Lower lobe of right lung (tissue), 2 donors: ENCODE data around the gene HSPB9. TPM values are rescaled to one million over a fixed set of nuclear protein-coding genes. Genes with fewer than 3 reads are reported as not detected.
A peak's percentile ranks its signal among the peaks of the same experiment; 100 is the strongest.
"Not testable (repeated sequence)": the region's sequence is repeated elsewhere in the genome, so short reads cannot be mapped to it uniquely, and the experiment has no call there.

Source experiments
- ATAC-seq, 2 donors: fragments of 200-7000 bp; cut with Tn5 transposase; one replicate each; pipeline ENCODE4 v1.9.1; 2020 to 2022; ENCODE audit warnings: mild to moderate bottlenecking in 2 of 2, moderate library complexity in 2 of 2
- DNase-seq: peaks from one replicate; pipeline ENCODE4 v3.0.0-alpha.2; 2020
- H3K27ac ChIP-seq: fragments of 200-600 bp; one replicate; pipeline ENCODE4 v1.8.0; 2022
- H3K27me3 ChIP-seq: fragments of 200-600 bp; one replicate; pipeline ENCODE4 v1.8.0; 2022; ENCODE audit warnings: low read depth
- H3K36me3 ChIP-seq: fragments of 200-600 bp; one replicate; pipeline ENCODE4 v1.8.0; 2022; ENCODE audit warnings: mild to moderate bottlenecking
- H3K4me1 ChIP-seq: fragments of 200-600 bp; one replicate; pipeline ENCODE4 v1.8.0; 2022
- H3K4me3 ChIP-seq: fragments of 200-600 bp; one replicate; pipeline ENCODE4 v1.8.0; 2022; ENCODE audit warnings: mild to moderate bottlenecking
- H3K9me3 ChIP-seq: fragments of 200-600 bp; one replicate; pipeline ENCODE4 v1.8.0; 2022
- CTCF ChIP-seq: fragments of 200-600 bp; IDR thresholded peaks from one replicate; pipeline ENCODE4 v1.8.0; 2022; ENCODE audit warnings: antibody characterized with exemption, mild to moderate bottlenecking
- intact Hi-C: fragments of 100-400 bp; cut with DNase I; formaldehyde crosslinking; loops from one replicate; pipeline ENCODE4 v1.11.0; 2022
- total RNA-seq: library from RNA; stranded (reverse); fragmentation: NEBNext Ultra II Directional; extraction: Animal tissue kit (Norgen Biotek cat#: 25700); gene quantifications from one replicate; pipeline ENCODE4 v1.2.1, GENCODE V29; 2021
- donor health status: DM: no; HTN: yes; CAD: no; lungs with severe emphysema.

The HSPB9 gene
- total RNA-seq, 1 donor from 2014 or later: not detected

DNA sequence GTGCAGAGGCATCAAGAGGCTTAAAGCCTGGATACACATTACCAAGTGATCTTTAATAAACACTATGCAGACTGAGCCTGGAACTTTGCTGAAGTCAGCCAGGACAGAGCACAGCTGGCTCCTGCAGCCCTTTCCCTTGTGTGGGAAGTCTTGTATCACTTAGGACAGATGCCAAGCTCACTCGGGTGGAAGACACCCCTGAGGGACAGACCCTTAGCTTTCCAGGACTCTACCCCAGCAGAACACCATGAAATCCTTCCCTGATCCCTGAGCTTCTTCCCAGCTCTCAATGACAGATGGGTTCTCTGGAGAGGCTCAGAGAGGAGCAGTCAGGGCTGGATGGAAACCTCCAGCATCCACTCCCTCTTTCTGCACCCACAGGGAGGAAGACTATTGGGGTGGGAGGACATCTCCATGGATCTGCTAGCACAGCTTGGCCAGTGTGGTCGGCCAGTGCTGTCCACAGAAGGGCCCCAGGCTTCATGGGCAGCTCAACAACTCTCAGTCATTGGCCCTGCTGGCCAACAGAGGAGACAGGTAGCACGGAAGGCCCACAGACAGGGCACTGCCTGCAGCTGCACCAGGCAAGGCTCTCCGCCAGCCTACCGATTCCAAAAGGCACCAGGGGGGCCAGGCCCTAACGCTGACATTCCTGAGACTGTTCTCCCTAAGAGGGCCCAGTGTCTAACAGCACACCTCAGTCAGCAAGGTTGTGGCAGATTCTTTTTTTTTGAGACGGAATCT is 16.3 kb downstream of the HSPB9 start:
- H3K27me3 ChIP-seq: no peaks in the 10 kb centered on the region
- peaks cover 94% of the 10 kb centered on the region for H3K4me1 ChIP-seq
- TF ChIP-seq CTCF: no peak
- no peak overlapping the region for H3K27ac ChIP-seq
- DNase-seq: no peak
- H3K36me3 ChIP-seq: peaks cover 30% of the 10 kb centered on the region
- intact Hi-C loops: no loop called here
- no peaks in the 10 kb centered on the region for H3K9me3 ChIP-seq
- H3K4me3 ChIP-seq: no peak overlapping the region
- no peak for ATAC-seq

DNA sequence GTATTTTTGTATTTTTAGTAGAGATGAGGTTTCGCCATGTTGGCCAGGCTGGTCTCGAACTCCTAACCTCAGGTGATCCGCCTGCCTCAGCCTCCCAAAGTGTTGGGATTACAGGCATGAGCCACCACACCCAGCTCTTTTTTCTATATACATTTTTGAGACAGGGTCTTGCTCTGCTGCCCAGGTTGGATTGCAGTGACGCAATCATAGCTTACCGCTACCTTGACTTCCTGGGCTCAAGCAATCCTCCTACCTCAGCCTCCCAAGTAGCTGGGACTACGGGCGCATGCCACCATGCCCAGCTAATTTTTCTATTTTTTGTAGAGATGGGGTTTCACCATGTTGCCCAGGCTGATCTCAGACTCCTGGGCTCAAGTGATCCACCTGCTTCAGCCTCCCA is 18.1 kb downstream of the HSPB9 start:
- intact Hi-C loops, H3K4me3 ChIP-seq, H3K9me3 ChIP-seq, DNase-seq, ATAC-seq, H3K27me3 ChIP-seq, H3K27ac ChIP-seq: not testable (repeated sequence)
- H3K4me1 ChIP-seq: peaks cover 76% of the 10 kb centered on the region
- peaks cover 44% of the 10 kb centered on the region for H3K36me3 ChIP-seq

DNA sequence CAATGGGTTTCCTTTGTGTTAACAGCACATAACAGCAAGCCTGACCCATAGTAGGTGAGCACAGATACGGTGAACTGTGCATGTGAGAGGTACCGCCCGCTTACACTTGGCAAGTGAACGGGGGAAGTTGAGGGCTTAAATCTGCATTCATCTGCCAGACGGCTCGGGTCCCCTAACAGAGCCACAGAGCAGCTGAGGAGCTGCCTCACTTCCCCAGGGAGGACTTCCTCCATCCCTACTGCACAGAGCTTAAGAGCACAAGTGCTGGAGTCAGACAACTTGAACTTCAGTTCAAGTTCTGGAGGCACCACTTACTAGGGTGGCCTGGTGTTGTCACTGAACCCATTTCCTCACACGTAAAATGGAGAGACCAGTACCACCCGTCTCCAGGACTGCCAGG is 18.8 kb downstream of the HSPB9 start:
- ATAC-seq (no peak), DNase-seq (no peak)
- peaks cover 49% of the 10 kb centered on the region for H3K36me3 ChIP-seq
- TF ChIP-seq CTCF: no peak
- H3K4me1 ChIP-seq: peaks cover 70% of the 10 kb centered on the region
- H3K27ac ChIP-seq: no peak overlapping the region
- H3K9me3 ChIP-seq: no peaks in the 10 kb centered on the region
- intact Hi-C loops: no loop called here
- no peak overlapping the region for H3K4me3 ChIP-seq
- H3K27me3 ChIP-seq: no peaks in the 10 kb centered on the region

DNA sequence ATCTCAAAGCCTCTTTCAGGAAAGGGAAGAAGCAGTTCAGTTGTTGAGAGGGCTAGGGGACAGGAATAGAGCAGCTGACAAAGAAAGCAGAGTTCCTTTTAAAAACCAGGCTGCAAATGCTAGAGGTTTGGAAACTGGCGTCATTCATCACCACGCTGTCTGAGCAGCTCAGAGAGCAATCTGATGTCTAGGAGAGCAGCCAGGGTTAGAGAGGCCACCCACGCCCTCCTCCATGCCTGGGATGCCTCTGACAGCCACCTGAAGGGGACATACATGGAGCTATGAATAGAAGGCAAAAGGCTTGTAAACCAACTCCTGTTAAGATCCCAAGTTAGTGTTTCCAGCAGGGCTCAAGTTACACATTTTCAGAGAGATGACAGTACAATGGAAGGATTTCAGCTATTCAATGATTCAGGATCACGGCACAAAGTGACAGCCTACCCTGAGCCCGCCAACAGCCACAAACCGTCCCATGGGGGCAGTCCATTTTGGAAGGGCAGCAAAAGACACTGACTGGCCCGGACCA is 19.8 kb downstream of the HSPB9 start:
- H3K9me3 ChIP-seq: no peaks in the 10 kb centered on the region
- ATAC-seq: peak in 1 of 2 donors; percentile 33
- intact Hi-C loops: no loop called here
- peaks cover 54% of the 10 kb centered on the region for H3K36me3 ChIP-seq
- no peaks in the 10 kb centered on the region for H3K27me3 ChIP-seq
- no peak overlapping the region for H3K27ac ChIP-seq
- peaks cover 59% of the 10 kb centered on the region for H3K4me1 ChIP-seq
- no peak overlapping the region for H3K4me3 ChIP-seq
- no peak for TF ChIP-seq CTCF
- DNase-seq: no peak

- DNase-seq, H3K27ac ChIP-seq, H3K4me3 ChIP-seq, intact Hi-C loops, H3K9me3 ChIP-seq, H3K27me3 ChIP-seq: not testable (repeated sequence)
- peak in 1 of 2 donors; percentile 38 for ATAC-seq
- Histone ChIP-seq H3K36me3 (peaks cover 61% of the 10 kb centered on the region), H3K4me1 (peaks cover 53% of the 10 kb centered on the region)
Observed at GRCh38 chr17:42143138-42143537, 20.5 kb downstream of the HSPB9 start.

GRCh38 chr17:42146911-42147607 is 24.5 kb downstream of the HSPB9 start:
- DNase-seq: no peak
- no peak for ATAC-seq
- intact Hi-C loops: no loop called here
- no peak overlapping the region for H3K4me3 ChIP-seq
- TF ChIP-seq CTCF: no peak
- H3K4me1 ChIP-seq: peaks cover 40% of the 10 kb centered on the region
- H3K27ac ChIP-seq: no peak overlapping the region
- no peaks in the 10 kb centered on the region for H3K9me3 ChIP-seq
- H3K27me3 ChIP-seq: no peaks in the 10 kb centered on the region
- peaks cover 75% of the 10 kb centered on the region for H3K36me3 ChIP-seq
